T-helper 1 cell treated with Interleukin-12 subunit alpha and Interleukin-12 subunit beta and Interleukin-4 antibody, amounts not matched to agents 30 μg/mL and 1 μg/mL, for 36 hours (primary cell): ENCODE results near the gene RAD51C.

Experiments
- H3K27ac Mint-ChIP-seq: one replicate; pipeline ENCODE4 v1.8.0; 2021; ENCODE audit warnings: mild to moderate bottlenecking, mixed read lengths
- H3K27me3 Mint-ChIP-seq: one replicate; pipeline ENCODE4 v1.8.0; 2021; ENCODE audit warnings: low read depth, mixed read lengths
- H3K36me3 Mint-ChIP-seq: one replicate; pipeline ENCODE4 v1.8.0; 2021; ENCODE audit warnings: low read depth, mixed read lengths
- H3K4me1 Mint-ChIP-seq: one replicate; pipeline ENCODE4 v1.8.0; 2021; ENCODE audit warnings: low read depth, mixed read lengths
- H3K4me3 Mint-ChIP-seq: one replicate; pipeline ENCODE4 v1.8.0; 2021; ENCODE audit warnings: mild to moderate bottlenecking, moderate library complexity, mixed read lengths
- H3K9me3 Mint-ChIP-seq: one replicate; pipeline ENCODE4 v1.8.0; 2021; ENCODE audit warnings: mixed read lengths

Gene RAD51C

GRCh38 chr17:58694826-58695225, 2.4 kb downstream of the RAD51C start:
- Mint-ChIP-seq H3K36me3 (peaks cover 17% of the 10 kb centered on the region), H3K9me3 (no peaks in the 10 kb centered on the region), H3K4me1 (peaks cover 30% of the 10 kb centered on the region), H3K4me3 (peak overlapping the region; percentile 42), H3K27ac (no peak overlapping the region), H3K27me3 (no peaks in the 10 kb centered on the region)

GRCh38 chr17:58699771-58700170, 7.4 kb downstream of the RAD51C start:
- Mint-ChIP-seq H3K4me3 (no peak overlapping the region), H3K36me3 (peaks cover 23% of the 10 kb centered on the region), H3K4me1 (peaks cover 26% of the 10 kb centered on the region), H3K27ac (no peak overlapping the region), H3K9me3 (no peaks in the 10 kb centered on the region), H3K27me3 (no peaks in the 10 kb centered on the region)

GRCh38 chr17:58702045-58702476, 9.7 kb downstream of the RAD51C start:
- no peaks in the 10 kb centered on the region for H3K9me3 Mint-ChIP-seq
- no peaks in the 10 kb centered on the region for H3K27me3 Mint-ChIP-seq
- H3K4me1 Mint-ChIP-seq, result peaks cover 27% of the 10 kb centered on the region
- peaks cover 21% of the 10 kb centered on the region for H3K36me3 Mint-ChIP-seq
- peak overlapping the region; percentile 92 for H3K27ac Mint-ChIP-seq
- H3K4me3 Mint-ChIP-seq, result peak overlapping the region; percentile 30

- Mint-ChIP-seq H3K27me3 (no peaks in the 10 kb centered on the region), H3K4me3 (peak overlapping the region; percentile 30), H3K27ac (peak overlapping the region; percentile 92), H3K36me3 (peaks cover 23% of the 10 kb centered on the region), H3K9me3 (no peaks in the 10 kb centered on the region), H3K4me1 (peaks cover 30% of the 10 kb centered on the region)
Measured at GRCh38 chr17:58702708-58703107, 10.3 kb downstream of the RAD51C start.

GRCh38 chr17:58703137-58703915, 10.9 kb downstream of the RAD51C start:
- Mint-ChIP-seq H3K27ac (peak overlapping the region; percentile 92), H3K4me1 (peaks cover 31% of the 10 kb centered on the region), H3K9me3 (no peaks in the 10 kb centered on the region), H3K4me3 (no peak overlapping the region), H3K27me3 (no peaks in the 10 kb centered on the region), H3K36me3 (peaks cover 26% of the 10 kb centered on the region)

GRCh38 chr17:58703916-58704286, 11.5 kb downstream of the RAD51C start:
- Mint-ChIP-seq H3K27me3 (no peaks in the 10 kb centered on the region), H3K4me1 (peaks cover 31% of the 10 kb centered on the region), H3K27ac (no peak overlapping the region), H3K4me3 (no peak overlapping the region), H3K9me3 (no peaks in the 10 kb centered on the region), H3K36me3 (peaks cover 26% of the 10 kb centered on the region)

GRCh38 chr17:58706351-58707140, 14.1 kb downstream of the RAD51C start:
- H3K4me3 Mint-ChIP-seq, result peak overlapping the region; percentile 63
- H3K9me3 Mint-ChIP-seq, result no peaks in the 10 kb centered on the region
- H3K27ac Mint-ChIP-seq, result peak overlapping the region; percentile 81
- peaks cover 27% of the 10 kb centered on the region for H3K36me3 Mint-ChIP-seq
- H3K4me1 Mint-ChIP-seq, result peaks cover 29% of the 10 kb centered on the region
- no peaks in the 10 kb centered on the region for H3K27me3 Mint-ChIP-seq

GRCh38 chr17:58710948-58711552, 18.6 kb downstream of the RAD51C start:
- H3K4me3 Mint-ChIP-seq, result no peak overlapping the region
- no peak overlapping the region for H3K27ac Mint-ChIP-seq
- H3K9me3 Mint-ChIP-seq, result no peaks in the 10 kb centered on the region
- H3K4me1 Mint-ChIP-seq, result peaks cover 12% of the 10 kb centered on the region
- no peaks in the 10 kb centered on the region for H3K27me3 Mint-ChIP-seq
- H3K36me3 Mint-ChIP-seq, result peaks cover 29% of the 10 kb centered on the region

GRCh38 chr17:58722274-58722673, 29.9 kb downstream of the RAD51C start:
- Mint-ChIP-seq H3K36me3 (peaks cover 11% of the 10 kb centered on the region), H3K4me1 (peaks cover 4% of the 10 kb centered on the region), H3K27me3 (no peaks in the 10 kb centered on the region), H3K4me3 (no peak overlapping the region), H3K27ac (no peak overlapping the region), H3K9me3 (no peaks in the 10 kb centered on the region)

GRCh38 chr17:58722696-58723095, 30.3 kb downstream of the RAD51C start:
- Mint-ChIP-seq H3K27ac (no peak overlapping the region), H3K4me1 (peaks cover 4% of the 10 kb centered on the region), H3K4me3 (no peak overlapping the region), H3K27me3 (no peaks in the 10 kb centered on the region), H3K36me3 (peaks cover 11% of the 10 kb centered on the region), H3K9me3 (no peaks in the 10 kb centered on the region)

GRCh38 chr17:58728798-58729197, 36.4 kb downstream of the RAD51C start:
- no peaks in the 10 kb centered on the region for H3K27me3 Mint-ChIP-seq
- no peaks in the 10 kb centered on the region for H3K9me3 Mint-ChIP-seq
- no peak overlapping the region for H3K27ac Mint-ChIP-seq
- no peaks in the 10 kb centered on the region for H3K4me1 Mint-ChIP-seq
- H3K36me3 Mint-ChIP-seq, result peaks cover 5% of the 10 kb centered on the region
- no peak overlapping the region for H3K4me3 Mint-ChIP-seq

GRCh38 chr17:58730937-58731336, 38.5 kb downstream of the RAD51C start:
- Mint-ChIP-seq H3K27ac (no peak overlapping the region), H3K4me1 (no peaks in the 10 kb centered on the region), H3K36me3 (peaks cover 2% of the 10 kb centered on the region), H3K27me3 (no peaks in the 10 kb centered on the region), H3K4me3 (no peak overlapping the region), H3K9me3 (no peaks in the 10 kb centered on the region)

GRCh38 chr17:58734040-58734439, 41.6 kb downstream of the RAD51C start:
- H3K9me3 Mint-ChIP-seq, result no peaks in the 10 kb centered on the region
- no peak overlapping the region for H3K27ac Mint-ChIP-seq
- no peaks in the 10 kb centered on the region for H3K4me1 Mint-ChIP-seq
- no peaks in the 10 kb centered on the region for H3K27me3 Mint-ChIP-seq
- peaks cover 2% of the 10 kb centered on the region for H3K36me3 Mint-ChIP-seq
- H3K4me3 Mint-ChIP-seq, result no peak overlapping the region

GRCh38 chr17:58734811-58735210, 42.4 kb downstream of the RAD51C start:
- peaks cover 2% of the 10 kb centered on the region for H3K36me3 Mint-ChIP-seq
- H3K27ac Mint-ChIP-seq, result no peak overlapping the region
- no peaks in the 10 kb centered on the region for H3K9me3 Mint-ChIP-seq
- no peaks in the 10 kb centered on the region for H3K27me3 Mint-ChIP-seq
- no peak overlapping the region for H3K4me3 Mint-ChIP-seq
- H3K4me1 Mint-ChIP-seq, result no peaks in the 10 kb centered on the region
